ENCODE data around the gene SPATA32.

SPATA32 gene

DNA sequence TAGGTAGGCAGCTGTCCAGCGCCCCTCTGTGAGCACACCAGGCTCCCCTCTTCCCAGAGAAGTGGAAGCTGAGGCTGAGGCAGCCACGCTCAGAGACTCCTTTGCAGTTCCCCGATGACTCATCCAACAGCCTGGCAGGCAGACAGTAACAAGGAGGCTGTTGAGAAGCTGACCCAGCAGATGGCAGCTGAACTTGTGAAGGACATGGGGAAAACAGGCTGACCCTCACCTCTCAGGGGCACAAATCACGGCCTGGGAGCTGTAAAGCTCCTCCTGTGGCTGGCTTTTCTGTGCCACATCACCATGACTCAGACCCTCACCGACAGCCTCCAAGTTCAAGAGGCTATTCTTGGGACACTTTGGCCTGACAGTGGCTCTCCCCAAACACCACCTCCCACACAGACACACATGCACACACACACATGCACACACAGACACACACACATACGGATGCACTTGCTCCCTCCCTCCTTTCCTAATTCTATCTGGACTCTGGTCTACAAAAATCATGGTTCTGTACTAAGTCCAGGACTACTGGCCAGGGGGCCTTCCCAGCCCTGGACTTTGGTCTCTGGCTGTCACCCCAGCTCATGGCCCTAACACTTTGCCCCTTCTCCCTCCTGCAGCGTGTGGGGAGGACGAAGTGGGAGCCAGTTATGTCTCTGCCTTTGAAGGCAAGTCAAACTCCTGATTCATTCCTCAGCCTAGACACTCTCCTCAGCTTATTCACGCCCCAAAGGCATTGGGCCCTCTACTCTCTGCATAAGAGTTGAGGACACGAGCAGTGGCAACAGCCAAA, 31.7 kb upstream of the SPATA32 start:
- DNase-seq (ENCODE audit: low read depth): peak; percentile 92

DNA sequence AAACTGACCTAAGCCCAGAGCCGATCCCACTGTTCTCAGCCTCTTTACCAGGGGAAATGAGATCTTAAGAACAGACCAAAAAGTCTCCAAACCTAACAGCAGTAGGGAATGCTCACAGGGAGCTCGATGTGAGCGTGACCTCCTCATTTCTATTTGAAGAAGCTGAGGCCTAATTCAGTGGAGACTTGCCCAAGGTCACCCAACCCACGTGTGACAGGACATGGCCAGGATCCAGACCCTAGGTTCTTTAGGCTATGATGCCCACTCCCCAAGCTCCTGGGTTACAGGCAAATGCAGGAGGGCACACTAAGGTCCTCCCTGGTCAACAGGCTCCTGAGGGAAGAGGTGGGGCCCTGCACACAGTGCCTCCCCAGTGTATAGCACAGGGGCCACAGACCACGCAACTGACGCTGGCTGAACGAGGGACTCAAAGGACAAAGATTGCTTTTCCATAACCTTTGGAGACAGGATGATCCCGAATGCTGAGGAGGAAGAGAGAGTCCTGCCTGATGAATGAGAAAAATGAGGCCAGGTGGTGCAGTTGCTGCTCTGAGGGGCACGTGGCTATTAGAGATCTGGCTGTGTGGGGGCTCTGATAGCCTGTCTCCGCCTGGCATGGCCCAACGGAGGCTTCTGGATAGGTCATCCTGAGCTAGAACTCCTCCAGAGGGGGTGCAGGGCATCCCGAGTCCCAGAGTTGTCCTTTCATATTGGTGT, 31.0 kb upstream of the SPATA32 start:
- DNase-seq (ENCODE audit: low read depth): no peak

DNA sequence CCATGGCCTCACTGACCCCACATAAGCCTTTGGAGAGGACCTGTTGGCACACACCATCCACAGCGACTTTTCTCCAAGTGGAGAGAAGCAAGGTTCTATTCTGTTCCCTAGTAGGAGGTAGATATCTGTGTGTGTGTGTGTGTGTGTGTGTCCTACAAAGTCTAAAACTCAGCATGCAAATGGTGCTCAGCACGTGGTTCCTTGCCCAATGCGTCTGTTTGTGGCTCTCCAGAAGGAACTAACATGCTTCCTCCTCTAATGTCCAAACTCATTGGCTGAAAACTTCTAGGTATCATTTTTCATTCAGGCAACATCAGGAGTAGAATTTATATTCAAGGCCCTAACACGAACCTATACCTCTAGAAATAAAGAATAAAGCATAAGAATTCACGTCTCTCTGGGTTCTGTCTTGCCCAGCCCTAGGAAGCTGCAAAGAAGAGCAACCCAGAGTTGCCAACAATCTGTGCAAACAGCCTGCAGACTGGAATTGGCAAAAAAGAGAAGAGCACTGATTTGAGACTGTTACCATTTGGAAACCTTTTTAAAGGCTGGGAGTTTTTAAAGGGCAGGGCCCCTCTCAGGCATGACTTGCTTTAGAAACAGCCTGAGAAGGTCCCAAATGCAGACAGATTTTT, 29.4 kb upstream of the SPATA32 start:
- peak; percentile 51 for DNase-seq (ENCODE audit: low read depth)

DNA sequence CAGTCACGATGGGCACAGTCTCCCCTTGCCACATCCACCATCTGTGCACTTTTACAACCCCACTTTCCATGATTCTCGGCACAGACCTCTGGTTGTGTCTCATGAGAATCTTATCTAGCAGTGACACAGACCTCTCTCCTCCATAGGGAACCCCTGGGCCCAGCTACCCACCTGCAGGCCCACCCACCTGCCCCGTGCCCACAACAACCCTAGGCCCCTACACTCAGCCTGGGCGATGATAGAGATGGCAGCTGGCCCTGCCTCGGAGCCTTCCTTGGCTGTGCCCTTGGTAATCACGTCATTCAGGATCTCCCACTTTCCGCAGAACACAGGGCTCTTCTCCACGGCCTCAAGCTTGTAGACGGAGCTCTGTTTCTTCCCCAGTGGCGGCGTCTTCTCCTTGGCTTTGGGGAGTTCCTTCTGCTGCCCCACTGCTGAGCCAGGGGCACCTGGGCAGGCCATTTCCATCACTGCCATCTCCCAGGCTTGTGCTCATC, 28.4 kb upstream of the SPATA32 start:
- no peak for DNase-seq (ENCODE audit: low read depth)

DNA sequence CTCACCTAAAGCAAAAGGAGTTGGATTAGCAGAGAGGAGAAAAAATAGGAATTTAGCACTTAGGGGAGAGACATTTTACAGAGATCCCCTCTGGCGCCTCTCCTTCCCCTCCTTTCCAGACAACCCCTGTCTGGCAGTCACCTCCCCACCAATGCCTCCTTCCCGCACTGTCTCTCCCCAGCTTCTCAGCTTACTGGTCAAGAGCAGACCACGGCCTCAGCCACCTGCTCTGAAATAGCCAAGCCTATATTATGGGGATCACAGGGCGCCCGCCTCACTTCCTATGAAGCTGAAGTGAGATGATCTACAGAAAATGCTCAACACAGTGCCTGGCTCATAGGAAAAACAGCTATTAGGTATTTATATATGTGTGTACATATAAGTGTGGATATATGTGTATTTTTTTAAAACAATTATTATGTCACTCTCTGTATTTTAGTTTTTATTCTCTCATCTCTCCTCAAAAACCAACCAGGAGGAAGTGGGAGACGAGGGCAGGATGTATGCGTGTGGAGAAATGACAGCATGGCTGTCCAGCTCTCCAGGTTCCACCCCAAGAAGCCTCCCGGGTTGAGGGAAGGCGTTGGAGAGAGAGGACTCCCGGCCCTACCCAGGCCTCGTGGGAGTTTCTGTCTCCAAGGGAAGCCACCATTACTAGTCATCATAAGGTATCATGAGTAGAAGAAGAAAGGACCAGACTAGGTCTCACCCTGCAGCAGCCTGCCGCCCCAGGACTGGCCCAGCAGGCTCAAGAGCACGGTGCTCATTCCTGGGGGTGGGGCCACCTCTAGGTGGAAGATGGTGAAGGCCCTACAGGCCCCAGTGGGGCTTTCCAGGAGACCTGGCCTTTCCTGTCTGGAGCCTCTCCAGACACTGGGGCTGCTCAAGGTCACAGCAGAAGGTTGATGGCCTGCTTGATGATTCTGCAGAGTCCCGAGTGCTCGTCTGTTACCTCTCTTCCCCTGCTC, 27.7 kb upstream of the SPATA32 start:
- DNase-seq (ENCODE audit: low read depth): no peak

DNA sequence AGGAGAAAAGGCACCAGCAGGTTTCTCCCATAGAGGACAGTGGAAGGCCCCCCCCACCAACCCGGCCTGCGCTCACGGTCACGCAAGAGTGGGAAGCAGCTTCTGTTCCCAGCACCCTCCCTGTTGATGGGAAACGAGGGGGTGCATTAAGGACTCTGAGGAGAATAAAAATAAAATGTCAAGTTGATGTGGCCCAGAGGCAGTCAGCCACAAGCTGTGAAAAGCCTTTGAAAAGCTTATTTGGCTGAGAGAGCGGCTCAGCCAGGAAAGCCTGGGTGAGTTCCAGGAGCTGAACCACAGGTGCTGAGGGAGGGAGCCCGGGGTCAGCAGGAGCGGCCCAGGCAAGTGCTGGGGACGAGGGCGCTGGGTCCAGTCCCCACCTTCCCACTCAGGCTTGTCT, 26.9 kb upstream of the SPATA32 start:
- DNase-seq (ENCODE audit: low read depth): no peak

DNA sequence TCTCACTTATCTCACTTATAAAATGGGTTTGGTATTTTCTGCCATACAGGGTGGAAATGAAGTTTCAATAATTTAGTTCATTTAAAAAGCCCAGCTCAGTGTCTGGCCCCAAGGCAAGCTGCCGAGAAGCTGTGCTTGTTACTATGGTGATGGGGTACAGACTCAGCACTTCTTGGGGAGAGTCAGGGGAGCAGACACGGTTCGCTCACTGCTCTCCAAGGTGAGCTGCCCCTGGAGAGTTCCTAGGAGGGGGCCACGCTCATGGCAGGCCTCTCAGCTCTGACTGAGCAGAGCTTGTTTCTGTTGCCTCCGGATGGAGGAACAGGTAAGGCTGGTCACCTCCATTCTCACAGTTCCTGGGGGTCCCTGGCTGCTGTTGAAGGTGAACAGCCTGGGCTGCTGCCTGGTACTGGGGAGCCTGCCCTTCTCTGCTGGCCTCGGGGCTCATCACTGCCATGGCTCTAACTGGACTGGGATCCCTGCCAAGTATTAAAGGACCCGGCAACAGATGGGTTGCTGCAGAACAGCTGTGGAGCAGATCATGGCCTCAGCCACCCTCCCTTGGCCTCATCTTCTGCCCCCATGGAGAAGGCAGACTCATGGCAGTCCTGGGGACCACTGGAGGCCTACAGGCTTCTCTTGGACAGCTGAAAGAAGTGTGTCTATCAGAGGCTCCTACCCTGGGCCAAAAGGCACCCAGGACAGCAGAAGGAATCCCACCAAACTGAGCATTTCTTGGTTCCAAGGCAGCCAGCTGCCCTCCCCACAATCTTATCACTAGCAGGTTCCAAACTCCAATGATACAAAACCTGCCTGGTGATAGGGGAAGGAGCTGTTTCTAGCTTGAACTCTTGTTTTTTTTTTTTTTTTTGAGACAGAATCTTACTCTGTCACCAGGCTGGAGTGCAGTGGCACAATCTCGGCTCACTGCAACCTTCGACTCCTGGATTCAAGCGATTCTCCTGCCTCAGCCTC, 25.9 kb upstream of the SPATA32 start:
- no peak for DNase-seq (ENCODE audit: low read depth)

DNA sequence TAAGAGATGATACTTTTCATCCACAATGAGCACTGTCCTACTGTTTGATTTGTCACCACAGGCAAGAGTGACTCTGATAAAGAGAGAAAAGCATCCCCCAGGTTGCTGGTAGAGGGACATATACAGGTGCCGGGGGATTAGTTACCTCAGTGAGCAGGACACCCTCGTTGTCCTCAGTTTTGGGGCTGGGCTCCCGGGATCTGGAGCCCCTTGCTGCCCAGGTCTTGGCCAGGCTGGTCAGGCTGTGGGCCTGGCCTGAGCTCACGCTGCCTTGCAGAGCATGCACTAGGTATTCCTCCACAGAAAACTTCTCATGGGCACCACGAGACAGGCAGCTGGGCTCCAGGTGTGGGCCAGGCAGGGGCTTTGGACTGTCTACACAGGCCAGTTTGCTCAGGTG, 24.4 kb upstream of the SPATA32 start:
- no peak for DNase-seq (ENCODE audit: low read depth)

DNA sequence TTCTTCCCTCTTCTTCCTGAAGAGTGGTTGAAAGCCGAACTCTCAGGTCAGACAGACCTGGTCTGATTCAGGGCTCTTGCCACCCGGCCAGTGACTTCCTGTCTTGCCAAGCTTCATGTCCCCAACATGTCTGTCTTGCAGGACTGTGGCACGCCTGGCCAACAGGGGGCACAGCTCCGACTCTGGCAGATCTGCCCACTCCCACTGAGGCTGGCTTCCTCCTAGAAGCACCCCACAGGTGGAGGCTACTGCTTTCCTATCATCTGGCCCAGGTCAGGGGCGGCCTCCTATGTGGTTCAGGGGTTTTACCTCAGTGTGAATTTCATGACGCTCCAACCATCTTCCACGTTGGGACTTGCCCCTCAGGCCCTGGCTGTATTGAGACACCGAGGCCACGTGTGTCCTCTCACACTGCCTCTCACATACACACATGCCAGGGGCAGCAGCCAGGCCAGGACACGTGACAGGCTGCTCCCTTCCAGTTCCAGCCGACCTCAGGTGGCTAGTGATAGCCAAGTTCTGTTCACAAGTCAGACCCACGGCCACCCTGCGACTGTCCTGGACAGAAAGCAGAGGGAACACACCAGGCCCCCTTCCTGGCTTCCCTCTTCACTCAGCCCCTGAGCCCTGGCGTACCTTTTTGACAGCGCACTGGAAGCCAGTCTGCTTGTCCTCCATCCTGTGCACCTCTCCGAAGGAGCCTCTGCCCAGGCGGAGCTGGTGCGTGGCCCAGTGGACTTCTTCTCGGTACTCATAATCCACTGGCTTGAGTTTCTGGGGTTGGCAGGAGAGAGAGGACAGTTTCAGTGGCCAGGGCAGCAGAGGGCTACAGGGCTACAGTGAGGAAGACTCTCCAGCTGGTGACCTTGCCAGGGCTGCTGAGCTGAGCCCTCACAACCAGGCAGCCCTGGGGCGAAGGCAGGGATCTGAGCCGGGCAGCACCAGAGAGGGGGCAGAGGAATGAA, 22.6 kb upstream of the SPATA32 start:
- DNase-seq (ENCODE audit: low read depth): no peak

DNA sequence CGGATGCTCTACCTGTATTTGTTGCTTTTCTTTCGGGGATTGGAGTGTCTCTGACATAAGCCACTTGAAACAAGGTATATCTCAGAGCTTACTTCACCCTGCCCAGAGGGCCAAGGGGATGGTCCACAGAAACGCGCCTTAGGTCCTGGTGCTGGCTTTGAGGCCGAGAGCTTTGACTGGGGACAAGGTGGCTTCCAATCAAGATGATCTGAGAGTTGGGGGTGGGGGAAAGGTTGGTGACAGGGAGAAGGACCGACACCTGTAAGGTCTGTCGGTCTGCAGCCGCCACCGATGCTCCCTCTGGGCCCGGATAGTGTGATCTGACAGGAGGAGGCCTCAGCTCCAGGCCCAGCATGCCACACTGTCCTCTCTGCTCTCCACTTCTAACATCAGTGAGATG, 21.8 kb upstream of the SPATA32 start:
- DNase-seq (ENCODE audit: low read depth): no peak

DNA sequence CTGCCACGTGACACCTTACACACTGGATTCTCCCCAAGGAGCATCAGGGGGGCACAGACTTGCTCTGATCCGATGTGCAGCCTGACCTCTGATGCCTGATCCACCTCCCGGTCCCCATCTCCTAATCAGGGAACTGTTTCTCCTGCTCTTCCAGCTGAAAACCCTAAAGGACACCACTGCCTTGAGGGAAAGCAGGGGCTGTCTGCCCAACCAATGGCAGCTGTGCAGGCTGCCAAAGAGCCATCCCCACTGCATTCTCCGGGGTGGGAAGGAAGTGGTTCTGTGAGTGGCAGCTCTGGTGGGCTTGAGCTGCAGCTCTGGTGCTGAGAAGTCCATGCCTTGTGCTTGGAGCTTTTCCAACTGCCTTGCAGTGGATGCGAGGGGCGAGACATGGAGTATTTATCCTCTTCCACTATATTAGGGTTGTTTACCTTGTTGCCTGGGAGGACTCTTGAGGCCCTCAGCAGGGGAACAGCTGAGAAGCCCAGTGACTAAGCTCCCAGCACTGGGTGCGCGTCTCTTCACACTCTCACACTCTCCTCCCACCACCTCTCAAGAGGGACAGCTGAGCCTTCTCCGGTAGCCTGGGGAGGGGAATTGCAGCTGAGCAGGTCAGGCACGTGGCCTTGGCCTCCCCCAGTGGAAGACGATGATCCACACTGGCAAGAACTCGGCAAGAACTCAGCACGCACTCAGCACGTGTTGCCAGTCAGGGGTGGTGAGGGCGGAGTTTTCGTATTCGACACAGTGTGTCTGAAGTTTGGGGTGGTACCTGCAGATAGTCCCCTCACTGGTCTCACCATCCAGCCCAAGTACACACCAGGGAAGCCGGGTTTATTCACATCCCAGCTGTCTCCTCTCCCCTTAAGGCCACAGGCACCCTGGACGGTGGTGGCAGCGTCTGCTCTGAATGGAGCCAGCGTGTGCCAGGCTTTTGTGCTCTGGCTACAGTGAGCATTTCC, 21.1 kb upstream of the SPATA32 start:
- peak; percentile 85 for DNase-seq (ENCODE audit: low read depth)

DNA sequence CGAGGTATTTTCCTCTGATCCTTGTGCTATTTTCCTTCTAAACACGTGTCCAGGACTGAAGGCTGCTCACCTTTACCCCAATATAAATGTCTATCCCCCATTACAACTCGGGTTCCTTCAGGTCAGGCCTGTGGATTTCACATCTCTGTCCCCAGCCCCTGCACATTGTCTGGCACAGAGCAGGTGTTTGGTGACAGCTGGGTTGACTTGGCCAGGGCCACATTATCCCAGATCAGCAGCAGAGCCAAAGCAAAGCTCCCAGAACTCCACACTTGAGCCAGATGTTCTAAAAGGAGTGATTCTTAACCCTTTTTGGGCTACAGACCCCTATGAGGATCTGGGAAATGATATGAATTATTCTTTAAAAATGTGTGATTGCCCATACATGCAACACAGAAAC, 18.0 kb upstream of the SPATA32 start:
- DNase-seq (ENCODE audit: low read depth): no peak

DNA sequence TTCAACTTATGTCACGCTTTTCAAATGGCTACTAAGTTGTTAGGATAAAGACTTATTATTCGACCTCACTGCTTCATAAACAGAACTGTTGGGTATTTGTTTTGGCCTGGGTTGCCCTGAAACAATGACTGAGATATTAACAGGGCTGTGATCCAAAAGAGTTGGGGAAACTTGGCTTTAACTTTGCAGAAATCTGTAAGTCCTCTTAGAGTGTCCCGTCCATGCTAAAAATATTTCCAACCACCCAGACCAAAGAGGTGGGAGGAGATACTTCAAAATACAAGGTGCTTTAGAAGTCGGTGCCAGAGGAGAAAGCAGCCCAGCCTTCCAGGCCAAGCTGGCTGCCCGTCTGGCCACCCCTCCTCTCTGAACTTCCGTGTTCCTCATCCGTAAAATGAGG, 16.1 kb upstream of the SPATA32 start:
- DNase-seq (ENCODE audit: low read depth): no peak

DNA sequence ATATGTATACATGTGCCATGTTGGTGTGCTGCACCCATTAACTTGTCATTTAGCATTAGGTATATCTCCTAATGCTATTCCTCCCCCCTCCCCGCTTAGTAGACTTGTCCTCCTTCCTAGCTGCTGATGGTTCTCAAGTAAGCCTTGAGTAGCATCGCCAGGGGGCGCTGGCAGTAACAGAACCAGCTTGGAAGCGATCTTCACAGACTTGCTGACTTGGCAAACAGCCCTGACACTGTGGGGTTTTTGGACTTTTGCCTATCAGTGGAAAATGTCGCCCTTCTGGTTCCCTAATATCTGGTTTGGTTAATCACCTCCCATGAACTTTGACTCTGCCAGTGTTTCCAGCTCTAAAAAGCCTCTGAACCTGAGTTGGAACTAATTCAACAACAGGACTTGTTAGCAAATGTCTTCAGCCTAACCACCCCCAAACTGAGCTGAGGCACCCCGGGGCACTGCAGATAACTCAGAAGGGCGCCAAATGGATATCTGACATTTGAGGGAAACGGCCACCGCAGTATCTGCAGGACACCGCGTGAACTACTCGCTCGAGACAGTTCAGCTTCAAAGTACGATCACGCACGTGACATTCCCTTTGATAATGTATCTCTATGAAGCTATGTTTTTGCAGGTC, 15.4 kb upstream of the SPATA32 start:
- peak; percentile 90 for DNase-seq (ENCODE audit: low read depth)

DNA sequence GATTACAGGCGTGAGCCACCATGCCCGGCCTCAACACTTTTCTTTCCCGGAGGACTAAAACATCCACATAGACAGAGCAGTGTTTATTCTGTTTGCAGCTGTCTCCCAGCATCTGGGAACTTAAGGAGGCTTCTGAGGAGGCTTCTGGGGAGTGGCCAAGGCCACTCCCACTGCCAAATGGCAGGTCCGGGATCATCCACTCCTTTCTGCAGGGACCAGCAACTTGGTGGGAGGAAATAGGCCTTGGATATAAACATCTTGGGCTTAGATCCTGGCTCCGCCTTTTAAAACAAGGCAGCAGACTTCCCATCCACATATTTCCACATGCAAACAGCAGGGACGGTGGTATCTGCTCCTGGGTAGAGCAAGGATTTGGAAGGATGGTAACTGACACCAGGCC, 14.1 kb upstream of the SPATA32 start:
- DNase-seq (ENCODE audit: low read depth): no peak

DNA sequence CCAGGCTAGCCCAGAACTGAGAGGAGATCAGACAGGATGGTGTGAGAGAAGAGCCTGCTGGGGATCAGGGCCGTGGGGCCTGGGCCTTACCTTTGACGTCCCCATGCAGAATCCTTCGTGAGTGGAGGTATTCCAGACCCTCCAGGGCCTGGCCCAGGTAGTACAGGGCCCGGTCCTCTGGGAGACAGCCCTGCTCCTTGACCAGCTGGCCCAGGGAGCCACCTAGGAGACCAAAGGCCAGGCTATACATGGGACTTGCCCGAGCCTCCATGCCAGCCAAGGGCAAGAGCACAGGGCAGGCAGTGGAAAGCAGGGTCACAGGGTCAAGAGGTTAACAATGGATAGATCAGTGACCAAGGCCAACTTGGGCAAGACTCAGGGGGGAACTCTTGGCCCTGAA, 12.1 kb upstream of the SPATA32 start:
- DNase-seq (ENCODE audit: low read depth): no peak

DNA sequence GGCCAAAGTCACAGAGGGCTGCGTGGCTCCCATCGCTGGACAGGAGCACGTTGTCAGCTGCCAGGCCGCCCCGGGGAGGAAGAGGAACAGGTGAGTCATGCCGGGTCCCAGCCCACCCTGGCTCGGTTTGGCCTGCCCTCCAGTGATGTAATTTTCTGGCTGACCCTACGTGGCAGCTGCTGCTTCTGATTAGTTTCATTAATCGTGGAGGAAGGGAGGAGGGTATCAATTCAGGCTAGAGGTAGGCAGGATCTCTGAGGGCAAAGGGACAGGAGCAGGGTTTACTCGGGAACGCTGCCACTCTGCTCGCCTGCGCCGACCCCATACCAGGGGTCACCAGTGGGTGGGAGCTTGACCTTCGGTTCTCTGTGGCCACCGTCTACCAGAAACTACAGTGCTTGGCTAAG, 11.7 kb upstream of the SPATA32 start:
- DNase-seq (ENCODE audit: low read depth): no peak

DNA sequence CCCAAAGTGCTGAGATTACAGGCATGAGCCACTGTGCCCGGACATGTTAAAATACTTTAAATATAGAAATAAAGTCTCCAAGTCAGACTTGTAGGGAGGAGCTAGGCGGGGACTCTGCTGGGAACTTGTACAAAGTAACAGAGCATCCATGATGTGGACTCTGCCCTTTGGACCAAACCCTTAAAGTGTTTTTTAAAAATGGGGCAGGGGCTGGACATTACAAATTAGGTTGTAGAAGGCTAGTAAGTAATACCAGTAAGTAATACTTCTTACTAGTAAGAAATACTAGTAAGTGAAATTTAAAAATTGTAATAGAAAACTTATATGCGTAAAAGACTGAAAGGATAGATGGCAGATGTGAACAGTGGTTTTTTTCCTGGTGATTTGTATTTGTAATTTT, 9.7 kb upstream of the SPATA32 start:
- no peak for DNase-seq (ENCODE audit: low read depth)
